HG03060 (cell line): ENCODE results near the gene CHPF2.

ENCODE experiments used
- ATAC-seq: cut with Tn5 transposase; IDR thresholded peaks from one replicate; pipeline ENCODE4 v1.9.1; 2021; ENCODE audit warnings: low read depth, moderate number of reproducible peaks; ENCODE audit not compliant: unreplicated experiment

CHPF2 gene

GRCh38 chr7:151231080-151231479 is 1.2 kb upstream of the CHPF2 start:
- no peak for ATAC-seq

- ATAC-seq, result no peak
These were observed 826 bp downstream of the CHPF2 start for GRCh38 chr7:151232917-151233701.

GRCh38 chr7:151233804-151234203 is 1.5 kb downstream of the CHPF2 start:
- no peak for ATAC-seq

GRCh38 chr7:151235091-151235787 is 3.0 kb downstream of the CHPF2 start:
- no peak for ATAC-seq

- no peak for ATAC-seq
These were observed 4.1 kb downstream of the CHPF2 start for GRCh38 chr7:151236406-151236805.

GRCh38 chr7:151237244-151238189 is 5.2 kb downstream of the CHPF2 start:
- no peak for ATAC-seq

GRCh38 chr7:151238190-151238810 is 6.0 kb downstream of the CHPF2 start:
- no peak for ATAC-seq

GRCh38 chr7:151238924-151239836 is 6.9 kb downstream of the CHPF2 start:
- no peak for ATAC-seq

GRCh38 chr7:151239837-151240459 is 7.7 kb downstream of the CHPF2 start:
- no peak for ATAC-seq

- no peak for ATAC-seq
These were observed 8.3 kb downstream of the CHPF2 start for GRCh38 chr7:151240536-151240935.

- no peak for ATAC-seq
These were observed 8.9 kb downstream of the CHPF2 start for GRCh38 chr7:151240942-151241754.

GRCh38 chr7:151241755-151242096 is 9.4 kb downstream of the CHPF2 start:
- ATAC-seq, result no peak

- no peak for ATAC-seq
These were observed 10.1 kb downstream of the CHPF2 start for GRCh38 chr7:151242159-151243044.

GRCh38 chr7:151243045-151243349 is 10.7 kb downstream of the CHPF2 start:
- no peak for ATAC-seq

GRCh38 chr7:151243408-151244195 is 11.3 kb downstream of the CHPF2 start:
- no peak for ATAC-seq

GRCh38 chr7:151244196-151244840 is 12.0 kb downstream of the CHPF2 start:
- ATAC-seq, result no peak
